SK-N-MC (cell line): Measurements from ENCODE around the gene GOLGB1.
"Not testable (repeated sequence)": the region's sequence is repeated elsewhere in the genome, so short reads cannot be mapped to it uniquely, and the experiment has no call there.

Experiments
- DNase-seq: peaks from one replicate; pipeline ENCODE4 v3.0.0-alpha.2; 2011; ENCODE audit warnings: low read depth, low spot score
- H3K27ac ChIP-seq: fragments of 200-600 bp; sonication (generic); 2 replicates; pipeline ENCODE4 v1.5.1; 2016; ENCODE audit warnings: mixed run types
- H3K36me3 ChIP-seq: fragments of 200-600 bp; sonication (generic); 2 replicates; pipeline ENCODE4 v1.6.1; 2017; ENCODE audit warnings: antibody characterized with exemption, low read length, mixed read lengths; ENCODE audit not compliant: insufficient read depth
- H3K4me3 ChIP-seq: fragments of 200-600 bp; sonication (generic); 2 replicates; pipeline ENCODE4 v1.5.1; 2016
- H3K9ac ChIP-seq: fragments of 200-600 bp; sonication (generic); 2 replicates; pipeline ENCODE4 v1.8.0; 2017; ENCODE audit warnings: mixed run types, mixed read lengths; ENCODE audit not compliant: insufficient read length
- H3K9me3 ChIP-seq: fragments of 200-600 bp; sonication (generic); 2 replicates; pipeline ENCODE4 v1.6.1; 2017; ENCODE audit warnings: low read depth, mild to moderate bottlenecking, antibody characterized with exemption, low read length, moderate library complexity, mixed read lengths
- EZH2 ChIP-seq: fragments of 200-600 bp; sonication (generic); IDR thresholded peaks from one replicate; pipeline ENCODE4 v1.6.1; 2017; ENCODE audit warnings: antibody characterized with exemption
- FOXP2 ChIP-seq: optimal IDR thresholded peaks from 2 replicates; pipeline ENCODE3; 2011; ENCODE audit warnings: mild to moderate bottlenecking, moderate library complexity; ENCODE audit not compliant: insufficient read depth; ENCODE audit errors: extremely low read length, control extremely low read depth
- POLR2AphosphoS5 ChIP-seq: IDR thresholded peaks from 2 replicates; pipeline ENCODE4 v1.6.1; 2012; ENCODE audit warnings: mild to moderate bottlenecking, low read depth, low read length, borderline replicate concordance

GOLGB1 gene, protein sequence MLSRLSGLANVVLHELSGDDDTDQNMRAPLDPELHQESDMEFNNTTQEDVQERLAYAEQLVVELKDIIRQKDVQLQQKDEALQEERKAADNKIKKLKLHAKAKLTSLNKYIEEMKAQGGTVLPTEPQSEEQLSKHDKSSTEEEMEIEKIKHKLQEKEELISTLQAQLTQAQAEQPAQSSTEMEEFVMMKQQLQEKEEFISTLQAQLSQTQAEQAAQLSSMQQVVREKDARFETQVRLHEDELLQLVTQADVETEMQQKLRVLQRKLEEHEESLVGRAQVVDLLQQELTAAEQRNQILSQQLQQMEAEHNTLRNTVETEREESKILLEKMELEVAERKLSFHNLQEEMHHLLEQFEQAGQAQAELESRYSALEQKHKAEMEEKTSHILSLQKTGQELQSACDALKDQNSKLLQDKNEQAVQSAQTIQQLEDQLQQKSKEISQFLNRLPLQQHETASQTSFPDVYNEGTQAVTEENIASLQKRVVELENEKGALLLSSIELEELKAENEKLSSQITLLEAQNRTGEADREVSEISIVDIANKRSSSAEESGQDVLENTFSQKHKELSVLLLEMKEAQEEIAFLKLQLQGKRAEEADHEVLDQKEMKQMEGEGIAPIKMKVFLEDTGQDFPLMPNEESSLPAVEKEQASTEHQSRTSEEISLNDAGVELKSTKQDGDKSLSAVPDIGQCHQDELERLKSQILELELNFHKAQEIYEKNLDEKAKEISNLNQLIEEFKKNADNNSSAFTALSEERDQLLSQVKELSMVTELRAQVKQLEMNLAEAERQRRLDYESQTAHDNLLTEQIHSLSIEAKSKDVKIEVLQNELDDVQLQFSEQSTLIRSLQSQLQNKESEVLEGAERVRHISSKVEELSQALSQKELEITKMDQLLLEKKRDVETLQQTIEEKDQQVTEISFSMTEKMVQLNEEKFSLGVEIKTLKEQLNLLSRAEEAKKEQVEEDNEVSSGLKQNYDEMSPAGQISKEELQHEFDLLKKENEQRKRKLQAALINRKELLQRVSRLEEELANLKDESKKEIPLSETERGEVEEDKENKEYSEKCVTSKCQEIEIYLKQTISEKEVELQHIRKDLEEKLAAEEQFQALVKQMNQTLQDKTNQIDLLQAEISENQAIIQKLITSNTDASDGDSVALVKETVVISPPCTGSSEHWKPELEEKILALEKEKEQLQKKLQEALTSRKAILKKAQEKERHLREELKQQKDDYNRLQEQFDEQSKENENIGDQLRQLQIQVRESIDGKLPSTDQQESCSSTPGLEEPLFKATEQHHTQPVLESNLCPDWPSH (N-terminal part only)

DNA sequence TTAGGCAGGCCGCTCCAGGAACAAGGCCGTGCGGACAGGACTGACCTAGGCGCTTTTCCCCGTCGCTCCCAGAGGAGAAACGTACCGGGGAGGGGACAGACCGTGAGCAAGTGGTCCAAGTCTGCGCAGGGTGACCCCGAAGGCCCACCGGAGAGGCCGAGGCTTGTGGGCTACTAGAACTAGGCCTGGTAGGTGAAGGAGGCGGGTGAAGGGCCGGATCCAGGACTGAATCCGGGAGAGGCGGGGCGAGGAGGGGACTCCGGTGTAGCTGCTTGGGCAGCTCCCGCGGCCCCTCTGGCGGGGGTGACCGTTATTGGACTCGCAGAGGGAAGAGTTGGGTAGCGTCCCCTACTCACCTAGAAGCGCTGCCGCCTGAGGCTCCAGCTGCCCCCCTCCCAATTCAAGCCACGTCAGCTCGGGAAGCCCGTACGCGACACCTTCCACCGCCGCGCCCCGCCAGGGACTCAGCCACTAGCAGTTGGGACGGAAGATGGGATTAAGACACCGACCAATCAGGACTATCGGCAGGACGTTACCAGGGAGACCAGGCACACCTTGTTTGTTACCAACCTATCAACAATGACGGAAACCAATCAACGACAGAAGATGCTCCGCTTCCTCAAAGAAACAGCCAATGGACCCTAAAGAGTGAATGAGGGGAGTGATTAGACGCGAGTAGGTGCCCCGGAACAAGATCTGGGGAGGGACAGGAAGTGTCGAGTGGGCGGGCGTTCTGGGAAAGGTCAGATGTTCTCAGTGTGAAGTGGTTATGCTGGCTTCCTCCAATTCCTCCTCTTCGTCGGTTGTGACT lies at the start of gene GOLGB1:
Gene GOLGB1, minus strand, starts transcription at position 466 of the 811 bp plus-strand sequence. CDS start 18,770 bp downstream, outside the sequence.
- DNase-seq, result peak; percentile 98
- no peaks in the 10 kb centered on the region for H3K36me3 ChIP-seq
- no peak within 1 kb of the TSS for H3K27ac ChIP-seq
- peak within 1 kb of the TSS; percentile 87 for H3K4me3 ChIP-seq
- H3K9ac ChIP-seq, result peak within 1 kb of the TSS; percentile 78
- TF ChIP-seq EZH2 (no peak), POLR2AphosphoS5 (peak; percentile 89), FOXP2 (peak; percentile 74)
- H3K9me3 ChIP-seq, result no peaks in the 10 kb centered on the region

DNA sequence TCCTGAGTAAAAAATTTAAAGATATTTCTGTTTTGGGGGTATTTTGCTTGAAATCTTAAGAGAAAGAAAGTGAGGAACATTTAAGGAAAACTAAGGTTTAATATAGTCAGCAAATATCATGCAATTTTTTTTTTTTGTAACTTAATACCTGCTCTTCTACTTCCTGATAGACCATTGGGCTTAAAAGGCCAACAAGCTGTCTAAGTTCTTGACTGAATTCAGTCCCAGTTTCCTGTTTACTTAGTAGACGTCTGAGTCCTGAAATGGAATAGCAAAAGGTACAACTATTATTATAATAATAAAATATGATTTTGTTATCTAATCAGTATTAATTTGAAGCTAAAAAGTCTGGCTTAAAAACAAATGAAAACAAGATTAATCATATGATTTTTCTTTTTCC lies 47.4 kb upstream of the GOLGB1 start:
- Histone ChIP-seq H3K4me3 (no peak overlapping the region), H3K36me3 (peaks cover 62% of the 10 kb centered on the region), H3K27ac (no peak overlapping the region), H3K9me3 (no peaks in the 10 kb centered on the region), H3K9ac (no peak overlapping the region)
- TF ChIP-seq FOXP2 (no peak), POLR2AphosphoS5 (no peak), EZH2 (no peak)
- no peak for DNase-seq

DNA sequence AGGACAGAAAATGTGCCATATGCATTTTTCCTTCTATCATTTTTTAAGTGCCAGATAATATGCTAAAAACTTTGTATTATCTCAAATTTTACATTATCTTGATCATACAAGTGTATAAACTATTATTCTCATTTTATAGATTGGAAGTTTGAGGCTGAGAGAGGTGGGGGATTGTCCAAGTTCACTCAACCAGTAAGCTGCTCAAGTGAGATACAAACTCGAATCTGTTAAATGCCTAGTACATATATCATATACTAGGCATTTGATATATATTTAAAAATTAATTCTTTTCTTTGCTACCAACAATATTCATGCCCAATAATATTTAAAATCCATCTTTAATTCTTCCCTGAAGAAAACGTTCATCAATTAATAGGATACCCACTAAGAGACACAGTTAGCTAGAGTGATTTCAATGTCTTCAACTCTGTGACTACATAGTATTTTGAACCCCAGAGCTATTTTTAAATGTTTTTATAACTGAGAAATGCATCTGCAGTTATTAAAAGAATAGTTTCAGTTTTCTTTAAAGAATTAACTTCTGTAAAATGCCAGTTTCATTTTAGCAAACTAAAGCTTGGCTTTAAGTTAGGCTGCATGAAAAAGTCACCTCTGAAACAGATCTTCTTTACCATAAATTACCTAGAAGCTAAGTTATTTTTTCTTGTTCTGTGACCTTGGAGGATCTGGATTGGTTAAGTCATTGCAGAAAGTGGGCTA lies 44.9 kb upstream of the GOLGB1 start:
- Histone ChIP-seq H3K4me3 (no peak overlapping the region), H3K27ac (no peak overlapping the region), H3K36me3 (peaks cover 71% of the 10 kb centered on the region), H3K9me3 (no peaks in the 10 kb centered on the region), H3K9ac (no peak overlapping the region)
- no peak for TF ChIP-seq POLR2AphosphoS5
- no peak for TF ChIP-seq FOXP2
- TF ChIP-seq EZH2, result no peak
- DNase-seq, result no peak

DNA sequence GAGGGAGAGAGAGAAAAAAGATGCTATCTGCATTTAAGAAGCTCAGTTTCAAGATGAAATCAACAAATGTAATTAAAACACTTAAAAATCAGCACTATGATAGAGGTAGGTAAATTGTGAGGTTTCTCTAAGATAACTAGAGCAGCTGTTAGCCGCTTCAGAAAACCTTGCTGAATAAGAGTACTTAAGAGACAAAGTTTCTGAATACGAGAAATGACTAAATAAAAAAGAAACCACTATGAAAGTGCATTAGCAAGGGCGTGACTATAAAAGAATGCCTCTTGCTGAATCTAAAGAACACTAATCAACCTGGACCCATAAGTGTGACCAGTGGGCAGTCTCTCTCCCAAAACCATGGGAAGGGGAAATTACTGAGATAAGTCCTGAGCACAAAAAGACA lies 43.5 kb upstream of the GOLGB1 start:
- no peak for DNase-seq
- no peak overlapping the region for H3K9ac ChIP-seq
- H3K27ac ChIP-seq, result no peak overlapping the region
- peaks cover 72% of the 10 kb centered on the region for H3K36me3 ChIP-seq
- no peaks in the 10 kb centered on the region for H3K9me3 ChIP-seq
- TF ChIP-seq EZH2 (no peak), POLR2AphosphoS5 (no peak), FOXP2 (no peak)
- no peak overlapping the region for H3K4me3 ChIP-seq

DNA sequence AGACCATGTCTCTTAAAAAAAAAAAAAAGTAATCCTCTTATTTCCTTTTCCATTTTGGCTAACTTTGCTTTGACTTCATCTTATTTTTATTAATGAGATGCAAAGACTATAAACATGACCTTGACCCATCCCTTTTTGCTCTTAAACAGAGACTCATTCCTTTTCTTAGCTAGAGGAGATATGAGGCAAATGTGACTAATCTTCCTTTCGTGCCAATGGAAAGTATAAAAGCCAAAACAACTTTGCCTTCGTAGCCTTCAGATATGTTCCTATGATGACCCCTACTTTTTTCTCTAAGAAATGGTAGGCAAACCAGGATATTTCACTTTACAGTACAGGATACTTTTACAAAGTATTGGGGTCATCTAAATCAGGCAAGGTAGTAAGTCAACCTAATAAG lies 36.9 kb upstream of the GOLGB1 start:
- H3K4me3 ChIP-seq, result no peak overlapping the region
- TF ChIP-seq POLR2AphosphoS5, result no peak
- no peak for TF ChIP-seq EZH2
- no peak for TF ChIP-seq FOXP2
- H3K27ac ChIP-seq, result no peak overlapping the region
- no peaks in the 10 kb centered on the region for H3K9me3 ChIP-seq
- H3K36me3 ChIP-seq, result peaks cover 86% of the 10 kb centered on the region
- H3K9ac ChIP-seq, result no peak overlapping the region
- no peak for DNase-seq

DNA sequence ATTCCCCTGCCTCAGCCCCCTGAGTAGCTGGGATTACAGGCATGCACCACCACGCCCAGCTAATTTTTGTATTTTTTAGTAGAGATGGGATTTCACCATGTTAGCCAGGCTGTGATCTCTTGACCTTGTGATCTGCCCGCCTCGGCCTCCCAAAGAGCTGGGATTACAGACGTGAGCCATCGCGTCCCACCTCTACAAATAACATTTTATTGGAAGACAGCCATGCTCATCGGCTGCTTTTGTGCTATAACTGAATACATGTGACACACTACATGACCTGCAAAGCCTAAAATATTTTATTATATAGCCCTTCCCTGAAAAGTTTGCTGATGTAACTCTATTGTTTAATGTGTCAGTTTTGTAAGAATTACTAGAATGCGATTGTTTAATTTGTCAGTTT lies 33.2 kb upstream of the GOLGB1 start:
- not testable (repeated sequence) for DNase-seq, H3K9ac ChIP-seq, H3K9me3 ChIP-seq, H3K27ac ChIP-seq, H3K4me3 ChIP-seq
- peaks cover 82% of the 10 kb centered on the region for H3K36me3 ChIP-seq

DNA sequence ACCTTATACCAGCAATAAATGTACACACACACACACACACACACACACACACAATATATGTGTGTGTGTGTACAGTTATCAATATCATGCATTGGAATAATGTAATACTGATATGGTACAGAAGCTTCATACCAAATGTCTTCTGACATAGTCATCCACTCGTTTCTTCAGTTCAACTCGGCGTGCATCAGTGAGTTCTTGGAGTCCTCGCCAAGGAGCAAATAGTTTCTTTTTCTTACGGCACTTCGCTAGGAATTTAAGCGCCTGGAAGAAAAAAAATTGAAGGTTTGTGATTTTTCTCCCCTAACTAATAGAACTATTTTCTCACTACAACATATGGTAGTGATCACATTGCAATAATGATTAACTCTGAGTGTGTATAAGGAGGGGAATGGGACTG lies 32.1 kb upstream of the GOLGB1 start:
- no peak overlapping the region for H3K4me3 ChIP-seq
- peaks cover 82% of the 10 kb centered on the region for H3K36me3 ChIP-seq
- H3K9me3 ChIP-seq, result no peaks in the 10 kb centered on the region
- no peak for TF ChIP-seq POLR2AphosphoS5
- TF ChIP-seq EZH2, result no peak
- no peak for TF ChIP-seq FOXP2
- DNase-seq, result no peak
- no peak overlapping the region for H3K9ac ChIP-seq
- H3K27ac ChIP-seq, result no peak overlapping the region

DNA sequence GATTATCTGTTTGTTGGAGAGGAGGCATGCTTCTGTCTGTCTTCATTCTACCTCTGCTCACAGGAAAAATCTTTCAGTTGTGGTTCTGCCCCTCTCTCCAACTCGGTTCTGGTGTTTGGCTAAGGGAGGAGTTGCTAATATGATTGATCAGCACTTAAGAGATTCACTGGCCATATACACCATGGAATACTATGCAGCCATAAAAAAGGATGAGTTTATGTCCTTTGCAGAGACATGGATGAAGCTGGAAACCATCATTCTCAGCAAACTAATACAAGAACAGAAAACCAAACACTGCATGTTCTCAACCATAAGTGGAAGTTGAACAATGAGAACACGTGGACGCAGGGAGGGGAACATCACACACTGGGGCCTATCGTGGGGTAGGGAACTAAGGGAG lies 25.6 kb upstream of the GOLGB1 start:
- H3K27ac ChIP-seq, DNase-seq, H3K9me3 ChIP-seq, H3K4me3 ChIP-seq, H3K9ac ChIP-seq: not testable (repeated sequence)
- H3K36me3 ChIP-seq, result peaks cover 88% of the 10 kb centered on the region
